ENCODE data around the gene RANBP3. TPM values are rescaled to one million over a fixed set of nuclear protein-coding genes. Genes with fewer than 3 reads are reported as not detected.
"Not testable (repeated sequence)": the region's sequence is repeated elsewhere in the genome, so short reads cannot be mapped to it uniquely, and the experiment has no call there.

RANBP3 gene
- total and polyA plus RNA-seq, 8 donors = 64.6 to 91.9 (median 77.1) TPM

DNA sequence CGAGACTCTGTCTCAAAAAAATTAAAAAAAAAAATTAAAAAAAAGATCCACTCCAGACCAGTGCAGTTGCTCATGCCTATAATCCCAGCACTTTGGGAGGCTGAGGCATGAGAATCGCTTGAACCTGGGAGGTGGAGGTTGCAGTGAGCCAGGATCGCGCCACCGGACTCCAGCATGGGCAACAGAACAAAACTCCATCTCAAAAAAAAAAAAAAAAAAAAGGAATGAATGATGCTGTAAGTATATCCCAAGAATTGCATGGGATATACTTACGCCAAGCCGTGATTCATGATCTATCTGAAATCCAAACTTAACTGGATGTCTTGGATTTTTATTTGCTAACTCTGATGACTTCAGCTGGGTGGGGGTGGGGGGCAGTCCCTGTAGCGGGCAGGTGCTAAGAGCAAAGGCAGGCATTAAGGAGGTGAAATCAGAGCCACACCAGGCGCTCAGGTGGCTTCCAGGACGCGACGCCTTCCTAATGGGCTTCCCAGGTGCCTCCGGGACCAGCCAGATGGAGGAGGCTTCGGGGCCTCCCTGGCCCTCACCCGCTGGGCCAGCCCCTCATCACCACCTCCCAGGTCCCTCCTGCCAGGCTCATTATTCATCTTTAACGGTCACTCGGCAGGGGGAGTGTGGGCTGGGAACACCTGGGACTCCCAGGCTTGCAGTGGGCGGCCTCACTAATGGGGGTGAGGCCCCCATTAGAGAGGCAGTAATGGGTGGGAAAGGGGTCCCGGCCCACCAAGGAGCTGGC lies 96.2 kb downstream of the RANBP3 start:
- intact Hi-C loops (cut with DNase I) = no loop called here
- Histone ChIP-seq H3K9me3 (no peaks in the 10 kb centered on the region), H3K4me1 (peaks cover 0 to 5% of the 10 kb centered on the region in 2 donors), H3K36me3 (no peaks in the 10 kb centered on the region), H3K27ac (no peak overlapping the region), H3K4me3 (no peak overlapping the region), H3K27me3 (peaks cover 0 to 60% of the 10 kb centered on the region in 2 donors)
- TF ChIP-seq, protein P1, sequence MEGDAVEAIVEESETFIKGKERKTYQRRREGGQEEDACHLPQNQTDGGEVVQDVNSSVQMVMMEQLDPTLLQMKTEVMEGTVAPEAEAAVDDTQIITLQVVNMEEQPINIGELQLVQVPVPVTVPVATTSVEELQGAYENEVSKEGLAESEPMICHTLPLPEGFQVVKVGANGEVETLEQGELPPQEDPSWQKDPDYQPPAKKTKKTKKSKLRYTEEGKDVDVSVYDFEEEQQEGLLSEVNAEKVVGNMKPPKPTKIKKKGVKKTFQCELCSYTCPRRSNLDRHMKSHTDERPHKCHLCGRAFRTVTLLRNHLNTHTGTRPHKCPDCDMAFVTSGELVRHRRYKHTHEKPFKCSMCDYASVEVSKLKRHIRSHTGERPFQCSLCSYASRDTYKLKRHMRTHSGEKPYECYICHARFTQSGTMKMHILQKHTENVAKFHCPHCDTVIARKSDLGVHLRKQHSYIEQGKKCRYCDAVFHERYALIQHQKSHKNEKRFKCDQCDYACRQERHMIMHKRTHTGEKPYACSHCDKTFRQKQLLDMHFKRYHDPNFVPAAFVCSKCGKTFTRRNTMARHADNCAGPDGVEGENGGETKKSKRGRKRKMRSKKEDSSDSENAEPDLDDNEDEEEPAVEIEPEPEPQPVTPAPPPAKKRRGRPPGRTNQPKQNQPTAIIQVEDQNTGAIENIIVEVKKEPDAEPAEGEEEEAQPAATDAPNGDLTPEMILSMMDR (IDR thresholded peaks at IDR 0.05) = no peak
- ATAC-seq (no peak), DNase-seq (no peak)

DNA sequence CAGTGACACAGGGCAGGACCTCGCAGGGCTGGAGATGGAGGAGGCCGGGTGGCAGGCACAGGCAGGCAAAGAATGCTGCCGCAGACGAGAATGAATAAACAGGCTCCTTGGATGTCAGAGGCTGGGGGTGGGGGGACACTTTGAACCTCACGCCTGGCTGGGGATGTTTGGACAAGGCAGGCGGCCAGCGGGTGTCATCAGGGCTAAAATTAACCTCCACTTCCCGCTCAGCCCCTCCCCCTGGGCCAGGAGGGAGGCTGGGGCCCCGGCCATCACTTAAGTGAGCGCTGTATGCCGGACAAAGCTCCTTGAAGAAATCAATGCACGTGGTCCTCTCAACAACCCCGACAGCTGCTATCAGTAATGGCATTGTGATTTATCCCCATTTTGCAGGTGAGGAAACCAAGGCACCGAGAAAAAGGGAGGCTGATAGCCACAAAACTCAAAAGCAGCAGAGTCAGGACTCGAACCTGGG lies 97.3 kb downstream of the RANBP3 start:
- Histone ChIP-seq H3K36me3 (no peaks in the 10 kb centered on the region), H3K27ac (no peak overlapping the region), H3K4me1 (peaks cover 0 to 5% of the 10 kb centered on the region in 2 donors), H3K27me3 (peaks cover 0 to 62% of the 10 kb centered on the region in 2 donors), H3K9me3 (no peaks in the 10 kb centered on the region), H3K4me3 (no peak overlapping the region)
- intact Hi-C loops (cut with DNase I) = no loop called here
- ATAC-seq (peak; percentile 76), DNase-seq (peak in 3 of 4 donors; percentile 13 to 49 (median 44))
- TF ChIP-seq, protein P1 (IDR thresholded peaks at IDR 0.05) = no peak

DNA sequence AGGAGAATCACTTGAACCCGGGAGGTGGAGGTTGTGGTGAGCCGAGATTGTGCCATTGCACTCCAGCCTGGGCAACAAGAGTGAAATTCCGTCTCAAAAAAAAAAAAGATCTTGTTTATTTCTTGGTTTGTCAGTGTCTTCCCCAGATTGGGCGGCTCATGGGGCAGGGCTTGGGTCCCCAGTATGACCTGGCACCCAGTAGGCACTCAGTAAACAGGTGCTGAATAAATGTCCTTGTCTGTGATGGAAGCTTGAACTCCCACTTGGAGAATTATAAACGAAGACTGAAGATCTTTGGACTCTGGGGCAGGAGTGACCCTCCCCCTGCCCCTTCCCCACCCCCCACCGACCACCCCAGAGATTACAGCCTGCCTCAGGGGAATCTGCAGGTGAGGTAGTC lies 97.7 kb downstream of the RANBP3 start:
- intact Hi-C loops (cut with DNase I) = no loop called here
- Histone ChIP-seq H3K9me3 (no peaks in the 10 kb centered on the region), H3K36me3 (no peaks in the 10 kb centered on the region), H3K4me3 (no peak overlapping the region), H3K27me3 (peaks cover 0 to 62% of the 10 kb centered on the region in 2 donors), H3K4me1 (peaks cover 0 to 5% of the 10 kb centered on the region in 2 donors), H3K27ac (no peak overlapping the region)
- DNase-seq = no peak
- TF ChIP-seq, protein P1 (IDR thresholded peaks at IDR 0.05) = no peak
- ATAC-seq = no peak

DNA sequence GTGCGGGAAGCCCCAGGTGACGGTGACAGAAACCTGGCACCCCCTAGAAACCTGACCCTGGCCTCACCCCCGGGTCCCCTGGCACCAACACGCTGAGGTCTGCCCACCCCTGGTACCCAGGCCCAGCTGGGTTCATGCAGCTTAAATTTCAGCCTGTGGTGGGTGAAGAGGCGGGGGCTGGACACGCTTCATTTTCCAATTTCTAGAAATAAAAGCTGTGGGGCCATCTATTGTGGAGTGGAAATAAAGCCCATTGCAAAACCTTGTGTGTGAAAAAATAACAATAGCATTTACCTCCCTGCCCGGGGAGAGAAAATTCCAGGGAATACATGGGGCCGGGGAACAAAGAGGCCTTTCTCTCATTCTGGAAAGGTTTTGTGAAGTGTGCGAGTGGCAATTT lies 100.1 kb downstream of the RANBP3 start:
- intact Hi-C loops (cut with DNase I) = no loop called here
- Histone ChIP-seq H3K36me3 (no peaks in the 10 kb centered on the region), H3K4me3 (no peak overlapping the region), H3K27ac (no peak overlapping the region), H3K9me3 (no peaks in the 10 kb centered on the region), H3K27me3 (peaks cover 0 to 62% of the 10 kb centered on the region in 2 donors), H3K4me1 (peaks cover 0 to 5% of the 10 kb centered on the region in 2 donors)
- ATAC-seq (no peak), DNase-seq (no peak)
- TF ChIP-seq, protein P1 (IDR thresholded peaks at IDR 0.05) = no peak

DNA sequence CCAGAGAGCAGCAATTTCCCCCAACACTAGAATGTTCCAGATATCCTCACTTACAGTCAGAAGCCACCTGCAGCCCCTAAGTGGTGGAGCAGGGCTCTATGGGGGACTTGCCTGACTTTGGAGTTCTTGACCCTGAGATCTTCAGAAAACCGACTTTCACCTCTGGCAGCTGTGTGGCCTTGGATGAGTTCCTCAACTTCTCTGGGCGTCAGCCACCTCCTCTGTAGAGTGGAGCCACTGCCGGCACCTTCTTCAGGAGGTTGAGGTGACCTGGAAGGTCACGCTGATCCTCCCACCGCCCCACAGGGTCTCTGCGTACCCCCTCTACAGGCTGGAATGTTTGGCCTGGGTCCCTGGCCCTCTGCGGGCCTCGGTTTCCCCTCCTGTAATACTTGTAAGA lies 100.5 kb downstream of the RANBP3 start:
- no peak overlapping the region for H3K4me3 ChIP-seq
- DNase-seq (no peak), ATAC-seq (no peak)
- H3K9me3 ChIP-seq = no peaks in the 10 kb centered on the region
- TF ChIP-seq, protein P1 (IDR thresholded peaks at IDR 0.05) = no peak
- H3K27me3 ChIP-seq = peaks cover 0 to 62% of the 10 kb centered on the region in 2 donors
- peaks cover 0 to 5% of the 10 kb centered on the region in 2 donors for H3K4me1 ChIP-seq
- intact Hi-C loops (cut with DNase I) = no loop called here
- H3K27ac ChIP-seq = no peak overlapping the region
- no peaks in the 10 kb centered on the region for H3K36me3 ChIP-seq

DNA sequence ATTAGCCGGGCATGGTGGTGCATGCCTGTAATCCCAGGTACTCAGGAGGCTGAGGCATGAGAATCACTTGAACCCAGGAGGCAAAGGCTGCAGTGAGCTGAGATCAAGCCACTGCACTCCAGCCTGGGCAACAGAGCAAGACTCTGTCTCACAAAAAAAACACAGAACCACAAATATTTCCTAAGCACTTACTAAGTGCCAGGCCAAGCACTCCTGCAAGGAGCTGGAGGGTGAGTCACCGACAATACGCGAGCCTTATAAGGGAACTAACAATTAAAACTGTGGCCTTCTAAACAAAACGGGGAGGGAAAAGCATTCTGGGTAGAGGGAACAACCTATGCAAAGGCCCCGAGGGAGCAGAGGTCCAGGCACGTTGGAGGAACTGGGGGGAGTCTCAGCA lies 103.4 kb downstream of the RANBP3 start:
- H3K4me3 ChIP-seq, DNase-seq, ATAC-seq: not testable (repeated sequence)

More for the DNA sequence above, 103.4 kb downstream of the RANBP3 start:
- H3K4me1 ChIP-seq; H3K27ac ChIP-seq; H3K9me3 ChIP-seq; H3K36me3 ChIP-seq; intact Hi-C loops (cut with DNase I): not testable (repeated sequence)
- H3K27me3 ChIP-seq = peaks cover 0 to 35% of the 10 kb centered on the region in 2 donors
